HG03521 (cell line): Measurements from ENCODE around the gene SAMSN1.
"Not testable (repeated sequence)": the region's sequence is repeated elsewhere in the genome, so short reads cannot be mapped to it uniquely, and the experiment has no call there.

Experiments used
- ATAC-seq: cut with Tn5 transposase; IDR thresholded peaks from one replicate; pipeline ENCODE4 v1.9.1; 2021; ENCODE audit warnings: mild to moderate bottlenecking, moderate library complexity; ENCODE audit not compliant: unreplicated experiment

The SAMSN1 gene

DNA sequence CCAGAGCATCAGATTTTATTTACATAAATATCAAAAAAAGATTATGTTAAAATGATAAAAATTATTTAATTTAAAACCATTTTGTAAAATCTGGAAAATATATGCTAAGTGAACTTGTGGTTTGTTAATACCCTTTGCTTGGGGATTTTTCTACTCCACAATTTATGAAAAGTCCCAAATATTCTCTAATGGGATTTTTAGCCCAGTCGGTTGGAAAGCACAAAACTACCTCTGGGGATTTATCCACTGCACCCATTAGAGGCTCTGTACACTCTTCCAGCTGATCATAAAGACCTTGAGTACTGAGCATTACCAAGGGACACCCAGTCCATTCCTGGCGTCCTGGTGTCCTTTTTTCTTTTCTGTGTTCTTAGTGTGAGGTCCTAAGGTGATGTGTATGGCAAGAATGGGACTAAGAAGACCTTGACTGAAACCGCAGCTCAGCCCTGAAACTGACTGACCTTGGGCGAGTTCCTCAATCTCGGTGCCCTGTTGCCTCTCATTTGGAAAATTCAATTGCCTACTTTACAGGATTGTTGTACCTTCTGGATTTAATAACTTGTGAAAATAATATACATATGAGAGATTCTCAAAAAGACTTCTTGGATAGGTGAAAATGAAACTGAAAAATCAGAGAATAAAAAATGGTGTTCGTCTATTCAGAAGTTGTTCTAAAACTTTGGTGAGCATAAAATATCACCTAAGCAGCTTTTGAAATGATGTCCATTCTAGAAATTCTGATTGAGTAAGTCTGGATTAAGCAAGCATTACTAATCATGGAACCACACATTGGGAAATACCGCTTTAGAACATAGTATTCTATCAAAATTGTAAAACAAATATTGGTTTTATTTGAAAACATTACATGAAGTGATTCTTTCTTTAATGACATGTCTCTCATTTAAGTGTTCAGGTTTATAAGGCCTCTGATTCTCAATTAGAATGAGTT is 21.5 kb upstream of the SAMSN1 start:
- no peak for ATAC-seq

DNA sequence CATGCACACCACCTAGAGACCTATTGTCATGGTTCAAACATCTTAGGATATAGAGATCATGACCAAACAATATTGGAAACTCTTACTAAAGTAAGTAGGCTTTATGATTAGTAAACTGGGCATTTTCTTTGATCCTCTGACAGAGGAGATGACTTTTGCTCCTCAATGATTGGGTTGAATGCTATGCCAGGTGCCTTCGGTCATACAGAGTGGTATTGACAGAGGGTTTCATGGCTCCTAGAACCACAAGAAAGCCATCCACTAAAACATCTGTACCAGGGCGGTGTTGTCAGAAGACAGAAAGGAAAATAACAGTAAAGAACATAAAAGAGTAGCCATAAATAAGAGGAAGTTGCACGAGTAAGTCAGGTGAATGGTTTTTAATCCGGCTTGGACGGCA is 20.8 kb upstream of the SAMSN1 start:
- ATAC-seq = no peak

DNA sequence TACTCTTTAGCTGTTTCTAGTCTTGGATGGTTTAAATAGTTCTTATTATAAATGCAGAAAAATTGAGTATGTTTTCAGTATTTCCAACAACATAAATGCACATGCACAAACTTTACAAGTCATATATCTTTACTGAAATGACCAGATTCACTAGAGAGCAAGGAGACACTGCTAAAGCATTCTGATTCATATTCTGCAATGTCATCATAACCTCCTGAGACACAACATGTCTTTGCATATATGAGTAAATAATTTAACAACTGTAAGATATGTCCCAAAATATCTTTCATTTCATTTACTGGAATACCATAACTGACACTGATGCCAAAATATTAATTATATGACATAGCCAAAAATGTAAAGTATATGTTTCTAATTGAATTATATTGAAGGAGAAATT is 16.8 kb upstream of the SAMSN1 start:
- no peak for ATAC-seq

DNA sequence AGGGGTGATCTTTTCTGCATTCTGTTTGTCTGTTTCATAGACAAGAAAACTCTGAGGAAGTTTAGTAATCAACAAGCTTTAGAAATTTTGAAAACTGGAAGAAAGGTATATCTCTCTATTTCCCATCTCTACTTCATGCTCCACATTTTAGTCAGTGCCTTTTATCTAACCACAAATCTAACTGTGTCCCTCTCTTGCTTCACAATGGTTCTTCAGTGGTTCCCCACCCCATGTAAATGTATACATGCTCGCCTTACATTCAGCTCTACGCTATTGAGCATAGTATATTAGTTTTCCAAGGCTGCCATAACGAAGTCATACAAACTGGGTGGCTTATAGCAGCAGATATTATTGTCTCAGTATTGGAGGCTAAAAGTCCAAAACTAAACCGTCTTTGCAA is 14.4 kb upstream of the SAMSN1 start:
- ATAC-seq = no peak

DNA sequence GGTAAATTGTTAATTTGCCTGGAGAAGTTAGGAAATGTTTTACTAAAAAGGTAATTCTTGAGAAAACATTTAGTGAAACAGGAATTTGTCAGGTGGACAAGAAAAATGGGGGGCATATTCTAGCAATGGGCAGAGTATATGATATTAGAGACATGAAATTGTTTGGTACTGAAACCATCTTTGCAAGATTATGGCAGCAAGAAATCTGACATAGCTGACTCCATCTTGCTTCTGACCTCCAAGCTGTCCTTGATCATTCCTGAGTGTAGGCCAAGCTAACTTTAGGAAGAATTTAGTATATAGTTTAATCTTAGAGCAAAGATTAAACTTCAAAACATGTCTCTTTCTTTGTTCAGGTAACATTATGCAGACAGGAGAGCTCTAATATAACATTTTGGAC is 14.0 kb upstream of the SAMSN1 start:
- no peak for ATAC-seq

DNA sequence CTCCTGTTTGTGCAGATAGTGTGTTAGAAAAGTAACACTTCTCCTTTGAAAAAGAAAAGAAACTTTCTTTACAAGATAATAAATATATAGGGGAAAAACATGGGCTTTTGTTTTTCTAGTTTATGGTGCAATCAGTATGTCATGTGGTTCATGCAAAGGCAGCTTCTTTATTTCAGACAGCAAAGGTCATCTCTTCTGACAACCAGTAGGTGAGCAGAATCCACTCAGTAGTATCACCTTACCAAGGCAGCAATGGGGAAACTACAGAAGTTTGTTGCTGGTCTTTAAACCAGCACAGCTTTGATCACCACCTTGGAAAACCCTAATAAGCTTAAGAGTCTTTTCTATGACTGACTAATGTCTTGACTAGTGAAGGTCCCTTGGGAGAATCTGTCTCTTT is 13.0 kb upstream of the SAMSN1 start:
- ATAC-seq = no peak

DNA sequence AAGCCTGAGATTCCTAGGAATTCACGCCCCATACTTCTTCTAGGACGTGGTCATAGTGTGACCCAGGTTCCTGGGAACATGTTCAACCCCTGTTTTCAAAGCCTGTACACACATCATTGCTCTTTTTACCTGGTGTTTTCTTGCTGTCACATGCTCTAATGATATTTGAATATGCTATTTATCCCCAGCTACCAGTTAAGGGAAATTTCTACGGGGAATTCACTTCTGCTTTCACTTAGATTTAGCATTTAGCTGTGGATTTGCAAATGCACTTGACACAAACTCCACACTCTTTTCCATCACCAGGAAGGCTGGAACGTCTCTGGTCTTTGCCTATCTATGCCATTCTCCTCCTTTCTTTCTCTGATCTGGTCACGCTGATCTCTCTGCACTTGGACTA is 11.3 kb upstream of the SAMSN1 start:
- no peak for ATAC-seq

DNA sequence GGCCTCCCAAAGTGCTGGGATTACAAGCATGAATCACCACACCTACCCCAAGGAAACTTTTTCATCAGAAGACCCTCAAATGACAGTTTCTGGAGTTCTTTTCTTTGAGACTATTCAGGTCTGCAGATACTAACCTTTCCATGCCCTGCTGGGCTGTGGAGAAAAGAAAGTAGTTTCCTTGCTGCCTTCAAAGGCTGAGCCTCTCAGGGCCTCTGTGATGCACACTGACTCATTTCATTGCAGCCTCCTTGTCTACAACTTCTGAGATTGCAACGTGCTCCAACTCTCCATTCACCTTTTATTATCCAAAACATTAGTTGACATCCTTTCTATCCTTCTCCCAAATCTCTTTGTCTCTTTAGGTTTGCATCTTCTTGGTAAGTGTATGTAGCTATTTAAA is 8.8 kb upstream of the SAMSN1 start:
- ATAC-seq = no peak

DNA sequence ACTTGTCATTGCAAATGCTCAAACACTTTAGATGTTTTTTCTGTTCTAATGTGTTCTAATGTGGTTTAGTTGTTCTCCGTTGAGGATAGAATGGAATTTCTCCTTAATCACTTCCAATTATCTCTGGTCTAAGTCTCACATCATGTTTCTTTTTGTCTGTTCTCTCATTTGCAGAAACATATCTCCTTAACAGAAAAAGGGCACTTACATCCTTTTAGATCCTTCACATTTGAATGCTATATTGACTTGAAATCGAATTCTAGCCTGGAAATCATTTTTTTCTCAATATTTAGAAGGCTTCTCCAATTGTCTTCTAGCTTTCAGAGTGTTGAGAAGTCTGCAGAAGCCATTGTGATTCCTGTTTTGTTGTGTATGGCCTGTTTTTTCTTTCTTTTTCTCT is 7.3 kb upstream of the SAMSN1 start:
- no peak for ATAC-seq

DNA sequence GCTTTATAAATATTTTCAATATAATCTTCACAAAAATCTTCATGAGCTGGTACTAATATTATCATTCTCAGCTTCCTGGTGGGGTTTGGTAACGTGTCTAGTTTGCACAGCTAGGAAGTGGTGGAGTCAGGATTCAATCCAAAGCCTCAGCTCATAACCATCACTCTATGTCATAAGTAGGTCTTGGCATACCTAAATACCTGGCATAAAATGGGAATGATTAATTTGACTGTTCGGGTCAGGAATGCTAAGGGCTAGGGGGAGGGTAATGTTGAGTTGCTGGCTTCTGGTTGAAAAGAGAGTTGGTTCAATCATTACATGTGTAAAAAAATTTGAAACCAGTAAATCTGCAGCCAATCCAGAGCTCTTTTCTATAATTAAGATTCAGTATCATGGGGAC is 5.6 kb upstream of the SAMSN1 start:
- no peak for ATAC-seq

DNA sequence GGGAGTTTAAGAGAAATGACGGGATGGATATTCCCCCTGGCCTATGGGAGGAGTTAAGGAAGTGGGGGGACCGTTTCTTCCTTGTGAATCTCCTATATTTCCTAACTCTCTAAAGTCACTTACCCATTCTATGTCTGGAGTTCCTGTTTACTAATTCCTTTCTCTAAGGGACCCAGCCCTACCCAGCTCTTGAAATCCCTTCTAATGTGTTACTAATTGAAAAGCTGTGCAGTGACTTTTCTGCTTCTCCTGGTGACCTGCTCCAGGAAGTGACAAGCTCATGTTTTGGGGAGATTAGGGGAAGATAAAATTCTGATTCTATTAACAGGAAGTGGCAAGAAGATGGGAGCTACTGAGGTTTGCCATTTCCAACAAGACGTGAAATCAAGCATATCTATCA is 4.0 kb upstream of the SAMSN1 start:
- ATAC-seq = no peak

DNA sequence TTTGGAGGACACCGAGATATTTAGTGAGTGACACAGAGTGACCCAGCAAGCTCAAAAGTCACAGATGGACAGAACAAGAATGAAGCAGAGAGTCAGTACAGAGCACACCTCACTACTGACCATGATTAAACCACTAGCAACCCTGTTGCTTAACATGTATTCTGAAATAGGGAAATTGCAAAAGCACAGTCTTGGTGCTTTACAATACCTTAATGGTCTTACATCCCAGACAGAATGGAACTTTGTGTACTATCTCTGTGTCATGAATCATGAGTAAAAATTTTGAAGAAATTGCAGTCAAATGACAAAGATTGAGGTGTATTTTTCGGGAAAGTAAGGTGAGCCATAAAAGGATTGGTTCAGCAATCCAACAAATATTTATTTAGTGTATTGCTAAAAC is 2.7 kb upstream of the SAMSN1 start:
- ATAC-seq = no peak

DNA sequence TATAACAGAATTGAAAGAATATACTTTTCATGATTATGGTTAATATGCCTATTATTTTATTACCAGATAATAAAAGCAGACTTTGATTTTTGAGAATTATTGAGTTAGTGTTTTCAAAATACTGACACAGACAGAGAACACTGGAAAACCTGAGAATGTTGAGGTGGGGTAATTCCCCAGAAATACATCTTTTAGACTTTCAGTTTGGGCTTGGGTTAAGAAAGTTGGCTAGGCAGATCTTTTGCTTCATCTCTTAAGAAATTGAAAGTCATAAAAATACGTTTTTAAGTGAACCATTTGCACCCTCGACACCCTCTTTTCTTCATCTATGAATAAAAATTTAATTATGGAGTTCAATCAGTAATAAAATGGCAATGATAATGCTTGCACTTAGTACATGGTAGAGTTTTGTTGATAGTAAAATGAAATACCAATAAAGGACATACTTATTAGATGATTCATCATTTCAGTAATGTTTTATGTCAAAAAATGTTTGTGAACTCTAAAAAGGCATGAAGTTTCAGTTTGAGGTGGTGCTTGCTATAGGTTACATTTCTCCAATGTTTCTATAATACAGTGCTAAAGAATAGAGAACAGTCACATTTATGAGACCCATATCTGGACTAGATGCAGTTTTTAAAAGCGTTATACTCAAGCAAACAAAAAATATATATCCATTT is 1.9 kb upstream of the SAMSN1 start:
- no peak for ATAC-seq

DNA sequence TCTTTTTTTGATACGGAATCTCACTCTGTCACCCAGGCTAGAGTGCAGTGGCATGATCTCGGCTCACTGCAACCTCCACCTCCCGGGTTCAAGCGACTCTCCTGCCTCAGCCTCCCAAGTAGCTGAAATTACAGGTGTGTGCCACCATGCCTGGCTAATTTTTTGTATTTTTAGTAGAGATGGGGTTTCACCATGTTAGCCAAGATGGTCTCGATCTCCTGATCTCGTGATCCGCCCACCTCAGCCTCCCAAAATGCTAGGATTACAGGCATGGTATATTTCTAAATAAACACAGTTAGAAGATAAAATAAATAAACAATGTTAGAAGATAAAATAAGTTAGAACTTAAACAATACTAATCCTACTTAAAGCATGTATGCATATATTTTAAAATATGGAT is 604 bp upstream of the SAMSN1 start:
- not testable (repeated sequence) for ATAC-seq

DNA sequence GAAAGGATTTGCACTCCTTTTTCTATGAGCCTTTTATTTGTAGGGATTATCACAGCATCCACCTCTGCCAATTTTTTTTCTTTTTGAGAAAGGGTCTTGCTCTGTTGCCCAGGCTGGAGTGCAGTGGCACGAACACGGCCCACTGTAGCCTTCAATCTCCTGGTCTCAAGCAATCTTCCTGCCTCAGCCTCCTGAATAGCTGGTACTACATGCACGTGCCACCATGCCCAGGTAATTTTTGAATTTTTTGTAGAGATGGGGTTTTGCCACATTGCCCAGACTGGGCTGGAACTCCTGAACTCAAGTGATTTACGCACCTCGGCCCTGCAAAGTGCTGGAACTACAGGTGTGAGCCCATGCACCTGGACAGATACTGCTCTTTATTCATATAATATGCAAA is 2.1 kb downstream of the SAMSN1 start:
- ATAC-seq = no peak

DNA sequence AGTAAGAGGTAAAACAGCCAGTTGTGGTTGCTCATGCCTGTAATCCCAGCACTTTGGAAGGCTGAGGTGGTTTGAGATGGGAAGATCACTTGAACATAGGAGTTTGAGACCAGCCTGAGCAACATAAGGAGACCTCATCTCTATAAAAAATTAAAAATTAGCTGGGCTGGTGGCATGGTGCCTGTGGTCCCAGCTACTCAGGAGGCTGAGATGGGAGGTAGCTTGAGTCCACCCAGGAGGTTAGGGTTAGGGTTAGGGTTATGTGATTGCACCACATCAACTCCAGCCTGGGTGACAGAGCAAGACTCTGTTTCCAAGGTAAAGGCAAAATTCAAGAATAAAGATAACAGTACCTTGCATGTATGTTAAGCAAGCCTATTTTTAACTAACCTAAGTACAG is 3.5 kb downstream of the SAMSN1 start:
- no peak for ATAC-seq

DNA sequence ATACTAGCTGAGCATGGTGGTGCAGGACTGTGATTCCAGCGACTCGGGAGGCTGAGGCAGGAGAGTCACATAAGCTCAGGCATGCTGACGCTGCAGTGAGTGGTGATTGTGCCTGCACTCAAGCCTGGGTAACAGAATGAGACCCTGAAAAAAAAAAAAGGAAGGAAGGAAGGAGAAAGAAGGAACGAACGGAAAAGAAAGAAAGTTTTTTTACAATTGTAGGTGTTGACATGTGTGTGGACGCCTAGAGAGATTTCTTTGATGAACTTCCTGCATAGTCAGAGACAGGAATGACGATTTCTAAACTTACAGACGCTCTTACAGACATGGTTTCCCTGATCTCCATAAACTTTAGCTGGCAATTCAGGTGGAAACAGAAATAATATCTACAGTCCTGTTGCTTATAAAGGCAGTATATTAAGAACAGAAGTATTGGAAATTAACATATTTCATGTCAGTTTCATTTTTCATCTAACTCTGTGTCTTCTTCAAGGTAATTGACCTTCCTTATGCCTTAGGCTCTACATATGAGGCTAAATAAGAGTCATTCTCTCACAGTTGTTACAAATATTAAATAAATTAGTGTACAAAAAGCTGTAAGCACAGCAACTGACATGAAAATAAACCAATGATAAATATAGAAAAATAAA is 4.1 kb downstream of the SAMSN1 start:
- ATAC-seq = no peak

DNA sequence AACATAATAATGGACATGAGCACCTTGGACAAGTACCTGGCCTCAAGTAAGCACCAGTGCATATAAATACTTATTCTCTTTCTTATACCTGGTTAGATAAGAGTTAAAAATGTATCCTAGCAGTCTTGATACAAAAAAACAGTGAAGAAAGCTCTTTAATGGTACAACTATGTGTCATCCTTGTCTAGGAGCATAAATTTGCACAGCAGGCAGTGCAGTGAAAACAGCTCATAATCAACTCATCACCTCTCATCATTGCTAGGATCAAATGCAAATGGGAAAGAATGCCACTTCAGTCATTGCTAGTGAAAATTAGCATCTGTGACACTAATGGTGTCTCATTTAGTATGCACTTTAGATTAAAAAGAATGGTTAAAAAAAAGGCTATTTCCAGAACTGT is 7.6 kb downstream of the SAMSN1 start:
- no peak for ATAC-seq

DNA sequence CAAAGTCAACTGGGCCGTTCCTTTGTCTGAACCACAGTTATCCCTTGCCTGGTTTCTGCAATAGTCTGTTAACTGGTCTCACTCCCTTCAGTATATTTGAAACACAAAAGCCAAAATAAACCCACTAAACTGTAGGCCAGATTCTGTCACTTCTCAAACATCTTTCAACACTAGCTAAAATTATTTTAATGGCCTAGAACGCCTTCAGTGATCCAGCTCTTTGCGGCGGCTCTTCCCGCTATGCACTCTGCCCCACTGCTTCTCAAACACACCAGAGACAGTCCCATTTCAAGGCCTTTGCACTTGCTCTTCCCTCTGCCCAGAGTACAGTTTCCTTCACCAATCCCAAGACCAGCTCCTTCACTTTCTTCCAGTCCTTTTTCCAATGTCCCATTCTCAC is 9.2 kb downstream of the SAMSN1 start:
- no peak for ATAC-seq

DNA sequence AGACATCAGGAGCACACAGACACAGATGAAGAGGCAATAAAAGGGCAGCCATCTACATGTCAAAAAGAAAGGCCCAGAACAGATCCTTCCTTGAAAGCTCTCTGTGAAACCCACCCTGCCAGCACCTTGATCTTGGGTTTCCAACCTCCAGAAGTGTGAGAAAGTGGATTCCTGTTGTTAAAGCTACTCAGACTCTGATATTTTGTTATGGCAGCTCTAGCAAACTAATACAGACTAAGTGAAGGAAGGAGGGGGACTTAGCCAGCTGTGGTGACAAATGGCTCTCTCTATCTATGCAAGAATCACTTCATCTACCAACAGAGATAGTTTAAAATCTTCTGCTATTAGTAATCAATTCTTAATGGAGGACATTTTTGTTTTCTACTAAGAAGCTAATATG is 10.4 kb downstream of the SAMSN1 start:
- ATAC-seq = no peak

DNA sequence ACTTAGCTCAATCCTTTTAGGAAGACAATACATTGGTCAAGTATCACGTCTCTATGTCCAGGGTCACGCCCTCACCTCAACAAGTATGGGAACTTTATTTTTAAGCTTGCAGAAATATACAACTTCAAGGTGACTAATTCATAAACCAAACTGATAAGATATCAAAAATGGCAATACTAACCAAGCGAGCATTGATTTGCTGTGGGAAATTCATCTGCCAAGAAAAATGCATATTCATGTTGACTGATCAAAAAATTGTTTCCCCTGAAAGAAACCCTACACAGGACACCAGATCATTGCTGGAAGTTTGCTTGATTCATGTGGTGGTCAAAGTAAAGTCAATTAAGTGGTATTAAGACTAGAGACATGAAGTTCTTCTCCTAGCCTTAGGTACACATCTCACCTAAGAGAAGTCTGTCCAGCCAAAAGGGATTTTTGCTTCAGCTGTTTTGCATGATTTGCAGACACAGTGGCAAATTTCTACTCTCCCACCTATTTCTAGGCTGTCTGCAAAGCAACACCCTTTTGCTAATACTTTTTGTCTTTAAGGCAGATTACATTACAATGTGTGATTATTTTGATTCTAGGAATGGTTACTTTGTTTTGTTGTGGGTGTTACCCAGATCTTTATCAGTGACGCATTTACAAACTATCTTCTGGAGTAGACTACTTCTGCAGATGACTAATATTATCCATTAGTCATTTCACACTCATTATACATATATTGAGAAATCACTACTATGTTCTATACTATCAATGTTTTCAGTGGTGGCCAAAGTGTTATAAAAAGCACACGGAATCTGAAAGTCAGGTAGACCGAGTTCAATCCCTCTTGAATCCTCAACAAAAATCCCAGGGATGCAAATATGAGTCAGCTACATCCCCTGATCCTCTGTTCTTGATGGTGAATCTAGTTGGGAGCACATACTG is 12.4 kb downstream of the SAMSN1 start:
- peak; percentile 71 for ATAC-seq
